A549 (cell line): ENCODE data around the gene HOXB5. TPM values are rescaled to one million over a fixed set of nuclear protein-coding genes. Genes with fewer than 3 reads are reported as not detected.

Experiments
- ATAC-seq, 2 experiments: fragments of 200-7000 bp in 1 of 2; fragments of >200 bp in 1 of 2; cut with Nextera tagmentation in 1 of 2; cut with Tn5 transposase in 1 of 2; 3 replicates each; pipeline versions ENCODE4 v1.8.0 to v1.9.1; 2018 to 2020; ENCODE audit warnings: mild to moderate bottlenecking in 1 of 2, moderate library complexity in 1 of 2
- CTCF ChIA-PET: fragments of 300-600 bp; sonication (Branson Sonifier 250); formaldehyde crosslinking; extraction: SDS; loops from one replicate; lab custom pipeline; 2021; ENCODE audit warnings: antibody characterized with exemption, inconsistent platforms; lab: Yijun Ruan, JAX
- POLR2A ChIA-PET: fragments of 350-600 bp; formaldehyde crosslinking; extraction: SDS; loops from one replicate; lab custom pipeline; 2021; ENCODE audit warnings: antibody characterized with exemption, inconsistent platforms; lab: Yijun Ruan, JAX
- DNase-seq, 2 experiments: peaks; one replicate each; pipeline versions ENCODE4 v3.0.0 to v3.0.0-alpha.2; 2011 to 2016; ENCODE audit warnings: low read depth in 1 of 2, low spot score in 1 of 2
- FAIRE-seq: peaks from 2 replicates; lab custom pipeline; 2011; peaks lifted over from hg19 to GRCh38; lab: Jason Lieb, UNC
- H3K27ac ChIP-seq, 2 experiments: fragments of >200 bp; sonication (Bioruptor Twin); formaldehyde crosslinking; 3 replicates each; pipeline ENCODE4 v1.5.1; 2016 to 2017
- H3K4me1 ChIP-seq: fragments of >200 bp; sonication (Bioruptor Twin); formaldehyde crosslinking; 3 replicates; pipeline ENCODE4 v1.6.1; 2016
- H3K4me2 ChIP-seq: fragments of >200 bp; sonication (Bioruptor Twin); formaldehyde crosslinking; 3 replicates; pipeline ENCODE4 v1.6.1; 2016
- H3K4me3 ChIP-seq: fragments of >200 bp; sonication (Bioruptor Twin); formaldehyde crosslinking; 3 replicates; pipeline ENCODE4 v1.5.1; 2016
- H3K9me3 ChIP-seq: fragments of >200 bp; sonication (Bioruptor Twin); formaldehyde crosslinking; 3 replicates; pipeline ENCODE4 v1.6.1; 2016
- CHD2 ChIP-seq: fragments of 150-350 bp; IDR thresholded peaks from 2 replicates; pipeline ENCODE4 v1.6.1; 2014; ENCODE audit warnings: low read length; ENCODE audit not compliant: partially characterized antibody
- CHD4 ChIP-seq: fragments of 200-600 bp; sonication (generic); IDR thresholded peaks from 2 replicates; pipeline ENCODE4 v1.6.1; 2016; ENCODE audit warnings: antibody characterized with exemption, mild to moderate bottlenecking, borderline replicate concordance
- ESRRA ChIP-seq: fragments of 150-350 bp; IDR thresholded peaks from 2 replicates; pipeline ENCODE4 v1.6.1; 2014; ENCODE audit warnings: mild to moderate bottlenecking, low read length, borderline replicate concordance
- MAFK ChIP-seq: fragments of 450-650 bp; IDR thresholded peaks from 2 replicates; pipeline ENCODE4 v1.6.1; 2014; ENCODE audit not compliant: partially characterized antibody
- MAZ ChIP-seq: fragments of 150-350 bp; IDR thresholded peaks from 2 replicates; pipeline ENCODE4 v1.6.1; 2014; ENCODE audit warnings: antibody characterized with exemption, low read depth, low read length, borderline replicate concordance
- MYC ChIP-seq: IDR thresholded peaks from 2 replicates; pipeline ENCODE4 v1.6.1; 2012; ENCODE audit warnings: mild to moderate bottlenecking, inconsistent platforms, low read length, improper control_type of control experiment, borderline replicate concordance
- NPAS2 ChIP-seq: fragments of 250-450 bp; sonication (Bioruptor Pico); IDR thresholded peaks from 2 replicates; pipeline ENCODE4 v1.8.0; 2022; ENCODE audit warnings: mild to moderate bottlenecking, moderate library complexity, borderline replicate concordance
- POLR2A ChIP-seq: IDR thresholded peaks from 2 replicates; pipeline ENCODE4 v1.6.1; 2012; ENCODE audit warnings: mild to moderate bottlenecking, low read length
- POLR2AphosphoS2 ChIP-seq: conservative IDR thresholded peaks from 2 replicates; pipeline ENCODE4 v1.6.1; 2012; ENCODE audit warnings: low read length, improper control_type of control experiment, inconsistent platforms
- RAD21 ChIP-seq, 2 experiments: fragments of >200 bp in 1 of 2; sonication (Bioruptor Twin) in 1 of 2; formaldehyde crosslinking in 1 of 2; IDR thresholded peaks in 1 of 2; conservative IDR thresholded peaks in 1 of 2; 2 replicates in 1 of 2; 3 replicates in 1 of 2; pipeline ENCODE4 v1.6.1; 2012 to 2018; ENCODE audit warnings: inconsistent platforms in 1 of 2
- RARB ChIP-seq: fragments of 250-450 bp; sonication (Bioruptor Pico); IDR thresholded peaks from 2 replicates; pipeline ENCODE4 v1.8.0; 2021; ENCODE audit warnings: mild to moderate bottlenecking, moderate library complexity
- RCOR1 ChIP-seq: fragments of 150-350 bp; IDR thresholded peaks from 2 replicates; pipeline ENCODE4 v1.6.1; 2014; ENCODE audit warnings: antibody characterized with exemption, low read length, low read depth
- REST ChIP-seq: fragments of 200-600 bp; sonication (generic); IDR thresholded peaks from 2 replicates; pipeline ENCODE4 v1.6.1; 2016; ENCODE audit warnings: antibody characterized with exemption, mild to moderate bottlenecking, moderate library complexity
- RNF2 ChIP-seq: fragments of 200-600 bp; sonication (generic); IDR thresholded peaks from 2 replicates; pipeline ENCODE4 v1.6.1; 2016; ENCODE audit warnings: low read depth, mild to moderate bottlenecking, antibody characterized with exemption, moderate library complexity, borderline replicate concordance
- SMC3 ChIP-seq: fragments of >200 bp; sonication (Bioruptor Twin); formaldehyde crosslinking; IDR thresholded peaks from 3 replicates; pipeline ENCODE4 v1.6.1; 2018; ENCODE audit warnings: inconsistent platforms
- TFCP2L1 ChIP-seq: fragments of 250-450 bp; sonication (Bioruptor Pico); IDR thresholded peaks from 2 replicates; pipeline ENCODE4 v1.5.0; 2021; ENCODE audit warnings: mild to moderate bottlenecking
- TP53 ChIP-seq: fragments of 250-450 bp; sonication (Bioruptor Pico); IDR thresholded peaks from 2 replicates; pipeline ENCODE4 v1.5.0; 2021; ENCODE audit warnings: mild to moderate bottlenecking, moderate library complexity
- ZC3H11A ChIP-seq: fragments of 450-650 bp; IDR thresholded peaks from 2 replicates; pipeline ENCODE4 v1.6.1; 2014; ENCODE audit warnings: antibody characterized with exemption, mild to moderate bottlenecking
- ZFP36 ChIP-seq: fragments of 450-650 bp; IDR thresholded peaks from 2 replicates; pipeline ENCODE4 v1.6.1; 2014; ENCODE audit warnings: borderline replicate concordance; ENCODE audit not compliant: partially characterized antibody
- WGBS: methylation state at CpG from one replicate; pipeline ENCODE4 v1.1.6; 2017; ENCODE audit errors: missing lambda C conversion rate; 5-methylcytosine and 5-hydroxymethylcytosine counted together
- polyA plus RNA-seq, 4 experiments: library from polyadenylated mRNA; depleted of rRNA in 3 of 4; stranded (reverse); fragments of >200 nt; fragmentation: RNase III in 1 of 4; extraction: RNeasy Plus Mini Kit Qiagen cat#74134 plus additional on column Dnase treatment in 1 of 4; gene quantifications; 2 replicates in 3 of 4; 3 replicates in 1 of 4; pipeline ENCODE4 v1.2.3, GENCODE V29; 2011 to 2017
- TF ChIP-seq, protein P1 (sequence below): fragments of >200 bp; sonication (Bioruptor Twin); formaldehyde crosslinking; IDR thresholded peaks from 3 replicates; pipeline ENCODE4 v1.5.1; 2016
- TF ChIP-seq, protein P2 (sequence below): fragments of 250-450 bp; sonication (Bioruptor Pico); IDR thresholded peaks from 2 replicates; pipeline ENCODE4 v1.5.0; 2021; ENCODE audit warnings: mild to moderate bottlenecking, moderate library complexity, borderline replicate concordance
- TF ChIP-seq, protein P3 (sequence below): fragments of >200 bp; sonication (Bioruptor Twin); formaldehyde crosslinking; IDR thresholded peaks from 2 replicates; pipeline ENCODE4 v1.6.1; 2016

HOXB5 gene
- polyA plus RNA-seq, 2 of the 4 experiments (the other 2 are of a cell fraction), result 2.5 to 3.0 TPM

DNA sequence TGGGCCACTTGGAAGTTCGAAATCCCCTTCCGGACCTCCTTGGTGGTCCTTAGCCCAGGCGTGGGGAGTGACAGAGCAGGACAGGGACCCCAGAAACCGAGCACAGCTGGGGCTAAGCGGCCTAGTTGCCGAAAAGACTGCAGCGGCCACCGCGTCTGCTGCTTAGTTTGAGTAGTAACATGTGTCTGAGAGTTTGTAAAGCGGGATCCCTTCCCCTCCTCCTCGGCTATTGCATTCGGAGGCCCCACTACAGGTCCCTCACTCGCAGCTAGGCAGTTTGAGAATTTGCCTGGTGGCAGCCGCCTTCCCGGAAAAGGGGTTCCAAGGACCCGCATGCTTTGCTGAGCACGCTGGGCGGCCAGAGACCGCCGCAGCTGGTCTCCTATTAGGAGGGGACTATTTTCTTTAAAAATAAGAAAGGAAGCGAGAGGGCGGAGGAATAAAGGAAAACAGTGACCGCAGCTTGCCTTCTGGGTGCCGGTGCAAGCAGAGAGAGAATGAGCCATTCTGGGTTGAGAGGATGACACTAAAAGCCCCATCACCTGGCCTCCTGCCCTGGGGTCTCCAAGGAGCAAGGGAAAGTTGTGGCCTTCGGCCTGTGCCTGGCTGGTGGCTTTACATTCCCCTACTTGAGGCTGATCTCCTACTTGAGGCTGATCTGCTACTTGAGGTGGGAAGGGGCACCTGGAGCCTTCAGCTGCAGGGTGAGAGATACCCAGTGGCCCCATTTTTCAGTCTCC lies 1.1 kb upstream of the HOXB5 start (continued):
- TF ChIP-seq CHD4 (no peak), REST (no peak), ZFP36 (no peak)

DNA sequence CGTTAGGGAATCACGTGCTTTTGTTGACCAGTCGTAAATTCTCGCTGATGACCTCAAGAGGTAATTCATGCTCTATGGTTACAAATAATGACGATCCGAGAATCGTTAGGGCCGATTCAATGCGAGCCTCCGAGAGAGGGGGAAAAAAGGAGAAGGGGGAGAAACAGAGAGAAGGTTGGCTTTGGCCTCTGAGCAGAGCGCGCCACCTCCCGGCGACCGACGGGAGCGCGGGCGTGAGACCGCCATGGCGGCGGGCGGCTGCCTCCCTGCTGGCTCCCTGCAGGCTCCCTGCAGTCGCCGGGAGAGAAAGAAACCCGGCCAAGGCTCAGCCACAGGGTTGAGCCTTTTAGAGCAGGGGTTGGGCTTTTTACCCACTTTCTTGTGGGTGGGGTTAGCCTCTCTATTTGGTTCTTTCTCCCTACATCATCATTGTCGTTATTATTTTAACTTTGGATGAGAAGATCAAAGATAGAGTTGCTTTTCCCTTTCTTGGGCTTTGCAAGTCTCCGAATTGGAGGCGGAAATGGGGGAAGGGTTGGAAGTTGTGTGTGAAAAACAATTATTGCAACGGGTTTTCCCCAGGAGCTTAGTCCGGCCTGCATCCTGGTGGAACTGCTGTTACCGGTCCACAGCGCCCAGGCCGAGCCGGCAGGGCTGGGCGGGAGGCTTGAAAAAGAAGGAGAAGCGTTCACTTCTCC lies 410 bp upstream of the HOXB5 start:
- H3K4me1 ChIP-seq, result peaks cover 5% of the 10 kb centered on the region
- no peak for FAIRE-seq
- H3K4me2 ChIP-seq, result peak overlapping the region; percentile 64
- H3K9me3 ChIP-seq, result no peaks in the 10 kb centered on the region
- 20% methylated on average over 37 of the region's 37 CpGs for WGBS
- peak; percentile 81 to 94 for DNase-seq
- CTCF ChIA-PET, result interaction anchor here (0.6 to 5.9 kb wide), 48 partner anchors 10 to 567 kb away, joined by 3 to 64 read pairs (median 4); no protein-coding TSS in a partner anchor
- ATAC-seq, result peak; percentile 74 to 92
- H3K27ac ChIP-seq, result peak overlapping the region in 1 of 2 experiments; percentile 60; a peak in 4 of 6 replicates
- POLR2A ChIA-PET, result no interaction called here
- H3K4me3 ChIP-seq, result peak overlapping the region; percentile 22; the same call in 2 of the 3 replicates
- peak; percentile 48; the same call in 1 of the 2 replicates for TF ChIP-seq RCOR1
- TF ChIP-seq RAD21 (conservative IDR thresholded peaks at IDR 0.05 in 1 of 2, IDR thresholded peaks at IDR 0.05 in 1 of 2), result peak; percentile 91 to 94
- peak; percentile 96 for TF ChIP-seq SMC3
- TF ChIP-seq POLR2A, result no peak
- TF ChIP-seq, protein P1, sequence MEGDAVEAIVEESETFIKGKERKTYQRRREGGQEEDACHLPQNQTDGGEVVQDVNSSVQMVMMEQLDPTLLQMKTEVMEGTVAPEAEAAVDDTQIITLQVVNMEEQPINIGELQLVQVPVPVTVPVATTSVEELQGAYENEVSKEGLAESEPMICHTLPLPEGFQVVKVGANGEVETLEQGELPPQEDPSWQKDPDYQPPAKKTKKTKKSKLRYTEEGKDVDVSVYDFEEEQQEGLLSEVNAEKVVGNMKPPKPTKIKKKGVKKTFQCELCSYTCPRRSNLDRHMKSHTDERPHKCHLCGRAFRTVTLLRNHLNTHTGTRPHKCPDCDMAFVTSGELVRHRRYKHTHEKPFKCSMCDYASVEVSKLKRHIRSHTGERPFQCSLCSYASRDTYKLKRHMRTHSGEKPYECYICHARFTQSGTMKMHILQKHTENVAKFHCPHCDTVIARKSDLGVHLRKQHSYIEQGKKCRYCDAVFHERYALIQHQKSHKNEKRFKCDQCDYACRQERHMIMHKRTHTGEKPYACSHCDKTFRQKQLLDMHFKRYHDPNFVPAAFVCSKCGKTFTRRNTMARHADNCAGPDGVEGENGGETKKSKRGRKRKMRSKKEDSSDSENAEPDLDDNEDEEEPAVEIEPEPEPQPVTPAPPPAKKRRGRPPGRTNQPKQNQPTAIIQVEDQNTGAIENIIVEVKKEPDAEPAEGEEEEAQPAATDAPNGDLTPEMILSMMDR, result peak; percentile 99
- 0 out of 2 replicates have a peak, but pooled peaks have one; percentile 27 for TF ChIP-seq MAZ

DNA sequence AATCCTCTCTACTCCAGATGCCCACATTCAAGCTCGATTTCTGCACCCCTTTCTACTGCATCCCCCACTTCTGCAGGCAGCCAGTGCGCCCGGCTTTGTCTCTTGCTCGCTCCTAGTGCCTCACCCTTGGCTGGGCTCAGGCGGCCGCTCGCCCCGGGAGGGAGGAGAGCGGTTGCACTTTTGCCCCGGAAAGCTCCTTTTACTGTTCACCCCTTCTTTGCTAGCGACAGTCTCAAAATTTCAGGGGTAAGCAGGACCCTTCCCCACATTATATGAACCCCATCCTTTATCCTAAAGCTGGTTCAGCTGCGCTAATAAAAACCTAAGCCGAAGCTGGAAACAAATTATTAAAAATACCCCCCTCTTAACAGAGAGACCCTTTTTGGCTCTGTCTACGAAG lies 1.0 kb downstream of the HOXB5 start:
- peaks cover 8% of the 10 kb centered on the region for H3K4me1 ChIP-seq
- H3K4me2 ChIP-seq, result no peak overlapping the region
- POLR2A ChIA-PET, result no interaction called here
- TF ChIP-seq NPAS2, result no peak
- no peak for TF ChIP-seq CHD4
- TF ChIP-seq, protein P2, sequence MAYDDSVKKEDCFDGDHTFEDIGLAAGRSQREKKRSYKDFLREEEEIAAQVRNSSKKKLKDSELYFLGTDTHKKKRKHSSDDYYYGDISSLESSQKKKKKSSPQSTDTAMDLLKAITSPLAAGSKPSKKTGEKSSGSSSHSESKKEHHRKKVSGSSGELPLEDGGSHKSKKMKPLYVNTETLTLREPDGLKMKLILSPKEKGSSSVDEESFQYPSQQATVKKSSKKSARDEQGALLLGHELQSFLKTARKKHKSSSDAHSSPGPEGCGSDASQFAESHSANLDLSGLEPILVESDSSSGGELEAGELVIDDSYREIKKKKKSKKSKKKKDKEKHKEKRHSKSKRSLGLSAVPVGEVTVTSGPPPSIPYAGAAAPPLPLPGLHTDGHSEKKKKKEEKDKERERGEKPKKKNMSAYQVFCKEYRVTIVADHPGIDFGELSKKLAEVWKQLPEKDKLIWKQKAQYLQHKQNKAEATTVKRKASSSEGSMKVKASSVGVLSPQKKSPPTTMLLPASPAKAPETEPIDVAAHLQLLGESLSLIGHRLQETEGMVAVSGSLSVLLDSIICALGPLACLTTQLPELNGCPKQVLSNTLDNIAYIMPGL (CRISPR knock-in tag), result no peak
- no peak for TF ChIP-seq POLR2AphosphoS2
- no peak for TF ChIP-seq RNF2
- no peak for TF ChIP-seq ESRRA
- no peak for TF ChIP-seq MAFK
- no peak for TF ChIP-seq SMC3
- no peak for TF ChIP-seq CHD2
- no peak for TF ChIP-seq RAD21 (conservative IDR thresholded peaks at IDR 0.05 in 1 of 2, IDR thresholded peaks at IDR 0.05 in 1 of 2)
- no peak for TF ChIP-seq TP53 (CRISPR knock-in tag)
- no peak for TF ChIP-seq TFCP2L1 (CRISPR knock-in tag)
- TF ChIP-seq RARB, result no peak
- TF ChIP-seq ZC3H11A, result no peak
- TF ChIP-seq MYC, result no peak
- TF ChIP-seq, protein P3, sequence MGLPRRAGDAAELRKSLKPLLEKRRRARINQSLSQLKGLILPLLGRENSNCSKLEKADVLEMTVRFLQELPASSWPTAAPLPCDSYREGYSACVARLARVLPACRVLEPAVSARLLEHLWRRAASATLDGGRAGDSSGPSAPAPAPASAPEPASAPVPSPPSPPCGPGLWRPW, result no peak
- H3K27ac ChIP-seq, result no peak overlapping the region
- 90% methylated on average over 14 of the region's 14 CpGs for WGBS
- no peak overlapping the region for H3K4me3 ChIP-seq
- FAIRE-seq (no peak), ATAC-seq (no peak), DNase-seq (no peak)
- CTCF ChIA-PET, result interaction anchor here (0.7 to 5.9 kb wide), 38 partner anchors 16 to 567 kb away, joined by 3 to 64 read pairs (median 4); no protein-coding TSS in a partner anchor
- no peaks in the 10 kb centered on the region for H3K9me3 ChIP-seq
